OCI-M2 (cell line): ENCODE data around the gene AXIN1.

Experiments used
- DNase-seq: peaks from one replicate; lab custom pipeline; 2025; ENCODE audit not compliant: unreplicated experiment; lab: John Stamatoyannopoulos, UW

The AXIN1 gene

DNA sequence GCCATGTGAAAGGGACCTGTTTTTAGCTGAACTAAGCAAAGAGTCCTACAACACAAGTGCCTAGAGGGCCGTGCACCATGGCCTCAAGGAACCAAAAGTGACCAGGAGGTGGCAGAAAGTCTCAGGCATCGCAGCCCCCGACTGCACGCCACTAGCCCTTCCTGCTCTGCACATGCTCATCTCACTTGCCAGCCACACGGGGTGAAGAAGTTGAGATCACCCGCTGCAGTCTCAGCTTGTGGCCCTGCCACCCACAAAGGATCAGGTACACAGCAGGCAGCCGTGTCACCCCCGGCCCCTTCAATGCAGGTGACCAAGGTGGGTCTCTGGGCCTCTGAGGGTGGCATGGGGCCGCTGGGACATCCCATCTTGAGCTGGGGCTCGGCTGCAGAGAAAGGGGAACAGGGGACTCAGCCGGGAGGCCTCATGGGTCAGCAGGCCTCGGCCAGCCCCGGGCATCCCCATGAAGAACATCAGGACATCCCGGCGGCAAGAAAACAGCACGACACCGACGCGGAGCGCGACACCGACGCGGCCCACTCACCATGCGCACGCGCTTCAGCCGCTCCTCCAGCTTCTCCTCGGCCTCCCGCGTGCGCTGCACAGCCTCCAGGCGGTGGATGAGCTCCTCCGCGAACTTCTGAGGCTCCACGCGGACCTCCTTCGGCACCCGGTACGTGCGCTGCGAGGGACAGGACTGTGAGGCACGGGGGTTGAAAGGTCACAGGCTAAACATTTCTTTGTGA lies 48.6 kb downstream of the AXIN1 start:
- DNase-seq: no peak

- no peak for DNase-seq
Measured at GRCh38 chr16:301950-302349, 50.6 kb downstream of the AXIN1 start.

- DNase-seq: no peak
Measured at GRCh38 chr16:301235-301634, 51.3 kb downstream of the AXIN1 start.

DNA sequence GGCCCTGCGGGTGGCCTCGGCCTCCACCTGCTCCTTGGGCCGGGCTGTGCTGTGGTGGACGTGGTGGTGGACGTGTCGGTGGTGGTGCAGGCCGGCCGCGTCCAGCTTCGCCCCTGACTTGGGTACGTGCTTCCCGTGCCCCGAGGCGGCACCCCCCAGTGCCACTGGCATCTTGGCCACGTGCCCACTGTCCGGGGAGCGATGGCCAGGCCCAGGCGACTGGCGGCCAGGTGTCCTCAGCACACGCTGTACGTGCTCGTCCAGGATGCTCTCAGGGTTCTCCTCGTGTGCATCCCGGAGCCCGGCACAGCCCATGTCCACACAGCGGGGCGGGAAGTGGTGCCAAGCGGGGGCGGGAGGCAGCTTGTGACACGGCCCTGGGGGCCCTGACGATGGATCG lies 54.7 kb downstream of the AXIN1 start:
- DNase-seq: no peak

DNA sequence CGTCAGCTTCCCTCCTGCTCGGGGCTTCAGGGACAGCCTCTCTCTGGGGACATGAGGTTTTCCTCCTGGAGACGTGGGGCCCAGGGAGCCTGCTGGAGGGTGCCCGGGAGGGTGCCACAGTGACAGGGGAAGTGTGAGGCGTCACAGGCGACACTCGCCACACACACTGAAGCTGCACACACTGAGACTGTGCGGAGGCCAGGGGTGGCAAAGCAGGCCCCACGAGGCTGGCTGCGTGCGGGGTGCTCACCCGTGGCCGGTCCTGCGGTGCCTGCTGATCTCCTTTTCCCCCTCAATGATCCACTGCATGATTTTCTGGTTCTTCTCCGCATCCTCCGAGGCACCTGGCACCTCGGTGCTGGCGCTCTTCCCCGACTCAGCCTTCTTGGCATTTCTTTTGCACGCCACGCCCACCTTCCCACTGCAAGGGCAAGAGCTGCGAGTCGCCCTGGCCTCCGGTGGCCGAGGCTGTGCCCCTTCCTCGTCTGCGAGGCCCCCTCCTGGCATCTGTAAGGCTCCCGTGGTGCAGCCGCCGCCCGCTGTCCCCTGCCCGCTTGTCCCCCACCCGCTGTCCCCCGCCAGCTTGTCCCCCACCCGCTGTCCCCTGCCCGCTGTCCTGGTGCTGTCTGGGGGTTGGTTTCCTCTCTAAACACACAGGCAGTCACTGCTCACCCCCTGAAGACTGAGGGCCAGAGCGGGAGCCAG lies 55.6 kb downstream of the AXIN1 start:
- no peak for DNase-seq

- no peak for DNase-seq
Measured at GRCh38 chr16:296276-296675, 56.2 kb downstream of the AXIN1 start.

- DNase-seq: no peak
Measured at GRCh38 chr16:293043-293775, 59.3 kb downstream of the AXIN1 start.

DNA sequence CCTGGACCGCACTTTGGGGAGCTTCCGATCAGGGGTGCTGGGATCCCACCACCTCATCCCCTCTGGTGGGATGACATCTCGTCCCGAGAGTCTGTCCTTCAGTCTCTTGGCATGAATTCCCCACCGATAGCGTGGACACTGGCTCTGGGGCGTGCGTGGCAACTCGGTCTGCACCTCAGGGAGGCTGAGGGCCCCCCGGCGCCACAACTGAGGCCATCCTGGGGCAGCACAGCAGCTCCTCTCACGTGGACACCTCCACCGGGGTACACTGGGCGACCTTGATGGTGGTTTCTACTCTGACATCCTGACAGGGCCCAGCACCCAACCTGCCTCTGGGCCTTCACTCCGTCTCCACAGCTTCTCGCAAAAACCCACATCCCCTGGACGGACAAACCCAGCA lies 61.0 kb downstream of the AXIN1 start:
- DNase-seq: no peak

DNA sequence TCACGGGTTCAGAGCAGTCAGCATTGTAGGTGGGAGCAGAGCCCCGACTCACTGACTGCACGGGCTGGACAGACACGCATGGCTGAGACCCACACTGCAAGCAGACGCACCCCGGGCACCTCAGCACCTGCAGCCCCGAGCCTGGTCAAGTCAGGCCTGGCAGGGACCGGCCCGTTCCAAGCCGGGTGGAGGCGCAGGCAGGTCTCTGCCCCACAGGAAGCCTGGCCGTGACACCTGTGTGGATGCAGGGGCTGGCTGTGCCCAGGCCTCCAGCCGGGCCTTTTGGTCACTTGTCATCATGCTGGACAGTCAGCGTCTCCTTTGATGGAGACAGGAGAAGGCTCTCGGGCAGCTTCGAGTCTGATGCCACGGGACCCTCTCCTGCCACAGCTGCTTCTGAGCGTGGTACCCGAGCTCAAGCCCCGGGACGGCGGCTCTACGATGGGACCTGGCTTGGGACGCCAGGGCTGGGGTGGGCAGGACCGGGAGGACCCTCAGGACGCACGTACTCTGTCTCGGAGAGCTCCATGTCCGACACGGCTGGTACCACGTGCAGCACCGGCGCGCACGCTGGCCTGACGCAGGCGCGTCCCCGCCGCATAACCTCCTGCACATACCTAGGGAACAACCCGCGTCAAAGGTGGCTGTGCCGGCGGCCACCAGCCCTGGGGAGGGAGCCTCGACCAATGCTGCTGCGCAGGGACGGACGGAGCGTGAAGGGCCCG lies 61.7 kb downstream of the AXIN1 start:
- no peak for DNase-seq

GRCh38 chr16:290015-290680 lies 62.4 kb downstream of the AXIN1 start:
- DNase-seq: no peak

GRCh38 chr16:289395-289997 lies 63.0 kb downstream of the AXIN1 start:
- DNase-seq: no peak

- DNase-seq: no peak
Measured at GRCh38 chr16:287981-288920, 64.3 kb downstream of the AXIN1 start.

GRCh38 chr16:287298-287811 lies 65.2 kb downstream of the AXIN1 start:
- no peak for DNase-seq

GRCh38 chr16:286491-287297 lies 65.8 kb downstream of the AXIN1 start:
- DNase-seq: no peak

DNA sequence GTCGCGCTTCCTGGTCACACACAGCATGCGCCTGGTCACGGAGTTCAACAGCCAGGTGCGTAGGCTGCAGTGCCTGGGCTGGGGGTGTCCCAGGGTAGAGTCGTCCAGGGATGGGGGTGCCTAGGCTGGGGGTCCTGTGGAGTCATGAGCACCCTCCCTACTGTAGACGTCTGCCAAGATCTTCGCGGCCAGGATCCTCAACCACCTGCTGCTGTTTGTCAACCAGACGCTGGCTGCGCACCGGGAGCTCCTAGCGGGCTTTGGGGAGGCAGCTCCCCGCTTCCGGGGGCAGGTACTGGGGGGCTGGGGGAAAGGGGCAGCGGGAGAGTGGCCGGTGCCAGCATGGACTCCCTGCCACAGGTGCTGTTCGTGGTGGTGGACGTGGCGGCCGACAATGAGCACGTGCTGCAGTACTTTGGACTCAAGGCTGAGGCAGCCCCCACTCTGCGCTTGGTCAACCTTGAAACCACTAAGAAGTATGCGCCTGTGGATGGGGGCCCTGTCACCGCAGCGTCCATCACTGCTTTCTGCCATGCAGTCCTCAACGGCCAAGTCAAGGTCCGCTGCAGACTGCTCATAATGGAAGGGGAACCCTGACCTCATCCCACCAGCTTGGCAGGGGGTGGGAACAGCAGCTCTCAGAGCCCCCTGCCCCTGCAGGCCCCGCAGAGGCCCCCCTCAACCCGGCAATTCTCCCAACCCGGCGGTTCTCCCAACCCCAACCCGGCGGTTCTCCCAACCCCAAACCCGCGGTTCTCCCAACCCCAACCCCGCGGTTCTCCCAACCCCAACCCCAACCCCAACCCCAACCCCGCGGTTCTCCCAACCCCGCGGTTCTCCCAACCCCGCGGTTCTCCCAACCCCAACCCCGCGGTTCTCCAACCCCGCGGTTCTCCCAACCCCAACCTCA lies 67.1 kb downstream of the AXIN1 start:
- DNase-seq: no peak

DNA sequence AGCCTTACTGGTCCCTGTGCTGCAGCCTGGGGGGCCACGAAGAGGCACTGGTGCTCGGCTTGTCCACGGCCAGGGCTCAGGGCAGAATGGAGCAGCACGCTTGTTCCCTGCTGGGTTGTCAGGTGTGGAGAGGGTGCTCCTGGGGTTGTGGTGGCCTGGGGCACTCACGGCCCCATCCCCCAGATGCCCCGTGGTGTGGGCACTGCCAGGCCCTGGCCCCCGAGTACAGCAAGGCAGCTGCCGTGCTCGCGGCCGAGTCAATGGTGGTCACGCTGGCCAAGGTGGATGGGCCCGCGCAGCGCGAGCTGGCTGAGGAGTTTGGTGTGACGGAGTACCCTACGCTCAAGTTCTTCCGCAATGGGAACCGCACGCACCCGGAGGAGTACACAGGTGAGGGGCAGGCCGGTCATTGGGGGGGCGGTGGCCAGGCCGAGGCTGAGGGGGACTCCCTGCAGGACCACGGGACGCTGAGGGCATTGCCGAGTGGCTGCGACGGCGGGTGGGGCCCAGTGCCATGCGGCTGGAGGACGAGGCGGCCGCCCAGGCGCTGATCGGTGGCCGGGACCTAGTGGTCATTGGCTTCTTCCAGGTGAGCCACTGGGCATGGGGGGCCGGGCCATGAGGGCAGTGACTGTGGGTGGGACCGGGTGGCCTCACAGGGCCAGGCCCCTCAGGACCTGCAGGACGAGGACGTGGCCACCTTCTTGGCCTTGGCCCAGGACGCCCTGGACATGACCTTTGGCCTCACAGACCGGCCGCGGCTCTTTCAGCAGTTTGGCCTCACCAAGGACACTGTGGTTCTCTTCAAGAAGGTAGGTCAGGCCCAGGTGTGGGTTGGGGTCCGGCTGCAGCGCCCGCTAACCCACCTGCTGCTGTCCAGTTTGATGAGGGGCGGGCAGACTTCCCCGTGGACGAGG lies 68.1 kb downstream of the AXIN1 start:
- no peak for DNase-seq
